ENCODE measurements around the gene KCTD20. TPM values are rescaled to one million over a fixed set of nuclear protein-coding genes. Genes with fewer than 3 reads are reported as not detected.

KCTD20 gene
- total and polyA plus RNA-seq, 9 of the 15 experiments (the other 6 are each of a cell fraction or from before 2014, with no cell fraction given), result 28.9 to 160 (median 70.6) TPM

DNA sequence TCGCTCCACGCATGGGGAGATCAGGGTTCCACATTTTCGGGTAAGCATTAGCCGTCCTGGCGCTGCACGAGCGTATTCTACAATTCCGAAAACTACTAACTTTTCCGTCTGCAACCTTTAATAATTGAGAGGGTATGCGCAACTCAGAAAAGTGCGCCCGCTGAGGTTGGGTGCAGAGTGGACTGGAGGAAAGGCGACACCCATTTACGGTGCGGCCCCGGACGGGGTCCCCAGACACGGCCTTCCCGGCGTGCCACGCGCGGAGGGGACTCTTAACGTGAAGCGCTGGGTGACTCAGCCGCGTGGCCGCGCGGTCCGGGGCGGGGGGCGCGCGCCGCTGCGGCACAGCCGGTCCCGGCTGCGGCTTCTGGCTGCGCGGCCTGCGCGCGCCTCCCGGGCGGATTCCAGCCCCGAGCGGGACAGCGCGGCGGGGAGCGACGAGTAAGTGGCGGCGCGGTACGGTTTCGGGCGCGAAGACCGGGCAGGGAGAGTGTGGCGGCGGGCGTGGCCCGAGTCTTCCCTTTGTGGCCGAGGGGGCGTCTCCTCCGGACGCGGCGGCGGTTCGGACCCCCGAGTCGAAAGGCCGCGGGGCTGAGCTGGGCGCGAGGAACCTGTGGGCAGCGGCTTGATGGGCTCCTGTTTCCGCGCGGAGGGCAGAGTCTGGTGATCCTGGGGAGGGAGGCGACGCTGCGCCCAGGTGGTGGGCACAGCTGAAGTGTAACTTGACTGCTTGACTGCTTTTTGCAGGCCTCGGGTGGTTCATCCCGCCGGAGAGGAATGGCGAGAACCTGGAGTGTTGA, at the start of gene KCTD20, which contains the start of gene PXT1 (continued):
- TF ChIP-seq, protein P1, sequence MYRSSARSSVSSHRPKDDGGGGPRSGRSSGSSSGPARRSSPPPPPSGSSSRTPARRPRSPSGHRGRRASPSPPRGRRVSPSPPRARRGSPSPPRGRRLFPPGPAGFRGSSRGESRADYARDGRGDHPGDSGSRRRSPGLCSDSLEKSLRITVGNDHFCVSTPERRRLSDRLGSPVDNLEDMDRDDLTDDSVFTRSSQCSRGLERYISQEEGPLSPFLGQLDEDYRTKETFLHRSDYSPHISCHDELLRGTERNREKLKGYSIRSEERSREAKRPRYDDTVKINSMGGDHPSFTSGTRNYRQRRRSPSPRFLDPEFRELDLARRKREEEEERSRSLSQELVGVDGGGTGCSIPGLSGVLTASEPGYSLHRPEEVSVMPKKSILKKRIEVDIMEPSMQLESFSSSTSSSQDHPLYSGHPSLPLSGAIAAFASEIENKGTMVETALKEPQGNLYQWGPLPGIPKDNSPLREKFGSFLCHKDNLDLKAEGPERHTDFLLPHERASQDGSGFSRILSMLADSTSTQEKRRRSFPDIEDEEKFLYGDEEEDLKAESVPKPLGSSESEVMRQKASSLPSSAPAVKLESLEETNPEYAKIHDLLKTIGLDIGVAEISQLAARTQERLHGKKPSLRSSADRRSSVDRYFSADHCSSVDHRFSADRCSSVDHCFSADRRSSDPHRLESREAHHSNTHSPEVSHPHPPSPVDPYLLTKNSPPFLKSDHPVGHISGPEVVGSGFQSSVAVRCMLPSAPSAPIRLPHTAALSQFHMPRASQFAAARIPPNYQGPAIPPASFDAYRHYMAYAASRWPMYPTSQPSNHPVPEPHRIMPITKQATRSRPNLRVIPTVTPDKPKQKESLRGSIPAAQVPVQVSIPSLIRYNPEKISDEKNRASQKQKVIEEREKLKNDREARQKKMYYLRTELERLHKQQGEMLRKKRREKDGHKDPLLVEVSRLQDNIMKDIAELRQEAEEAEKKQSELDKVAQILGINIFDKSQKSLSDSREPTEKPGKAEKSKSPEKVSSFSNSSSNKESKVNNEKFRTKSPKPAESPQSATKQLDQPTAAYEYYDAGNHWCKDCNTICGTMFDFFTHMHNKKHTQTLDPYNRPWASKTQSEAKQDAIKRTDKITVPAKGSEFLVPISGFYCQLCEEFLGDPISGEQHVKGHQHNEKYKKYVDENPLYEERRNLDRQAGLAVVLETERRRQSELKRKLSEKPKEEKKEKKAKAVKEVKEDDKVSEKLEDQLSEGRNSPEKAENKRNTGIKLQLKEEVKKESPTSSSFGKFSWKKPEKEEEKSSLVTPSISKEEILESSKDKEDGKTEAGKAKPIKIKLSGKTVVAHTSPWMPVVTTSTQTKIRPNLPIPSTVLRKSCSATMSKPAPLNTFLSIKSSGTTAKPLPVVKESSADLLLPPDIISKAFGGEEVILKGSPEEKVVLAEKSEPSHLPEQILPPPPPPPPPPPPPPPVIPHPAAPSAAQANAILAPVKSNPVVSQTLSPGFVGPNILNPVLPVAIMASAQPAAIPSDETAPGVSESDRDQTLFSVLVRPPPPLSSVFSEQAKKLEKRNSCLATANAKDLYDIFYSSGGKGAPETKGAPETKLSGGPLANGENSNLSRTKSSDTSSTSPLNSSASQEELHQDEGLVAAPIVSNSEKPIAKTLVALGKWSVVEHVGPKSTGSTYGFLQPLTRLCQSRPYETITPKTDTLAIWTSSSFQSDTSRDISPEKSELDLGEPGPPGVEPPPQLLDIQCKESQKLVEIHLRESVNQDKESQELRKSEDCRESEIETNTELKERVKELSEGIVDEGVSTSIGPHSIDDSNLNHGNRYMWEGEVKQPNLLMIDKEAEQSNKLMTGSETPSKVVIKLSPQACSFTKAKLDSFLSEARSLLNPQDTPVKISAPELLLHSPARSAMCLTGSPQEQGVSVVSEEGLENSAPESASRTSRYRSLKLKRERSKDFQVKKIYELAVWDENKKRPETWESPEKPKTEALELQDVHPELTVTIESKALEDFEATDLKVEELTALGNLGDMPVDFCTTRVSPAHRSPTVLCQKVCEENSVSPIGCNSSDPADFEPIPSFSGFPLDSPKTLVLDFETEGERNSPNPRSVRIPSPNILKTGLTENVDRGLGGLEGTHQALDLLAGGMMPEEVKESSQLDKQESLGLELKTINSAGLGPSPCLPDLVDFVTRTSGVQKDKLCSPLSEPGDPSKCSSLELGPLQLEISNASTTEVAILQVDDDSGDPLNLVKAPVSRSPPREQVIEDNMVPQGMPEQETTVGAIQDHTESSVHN (IDR thresholded peaks at IDR 0.05; ENCODE audit: borderline replicate concordance in 1 of 2, low read depth in 1 of 2), result no peak
- TF ChIP-seq ERF (CRISPR knock-in tag; IDR thresholded peaks at IDR 0.05), result peak; percentile 82
- TF ChIP-seq ZC3H4 (CRISPR knock-in tag; IDR thresholded peaks at IDR 0.05; ENCODE audit: borderline replicate concordance), result no peak
- TF ChIP-seq CBFB (CRISPR knock-in tag; IDR thresholded peaks at IDR 0.05), result no peak; the same call in 1 of the 2 replicates
- TF ChIP-seq ZNF444 (CRISPR knock-in tag; IDR thresholded peaks at IDR 0.05), result no peak
- peak; percentile 50 for TF ChIP-seq PCBP1 (IDR thresholded peaks at IDR 0.05; ENCODE audit: low read depth, low read length, poor library complexity, severe bottlenecking)
- TF ChIP-seq ZNF143 (CRISPR knock-in tag; IDR thresholded peaks at IDR 0.05), result peak; percentile 87
- TF ChIP-seq U2AF1 (optimal IDR thresholded peaks at IDR 0.05; ENCODE audit: low read depth, low read length), result peak; percentile 34
- TF ChIP-seq PYGO2 (tag; IDR thresholded peaks at IDR 0.05), result no peak
- TF ChIP-seq ARID2 (IDR thresholded peaks at IDR 0.05), result no peak
- TF ChIP-seq MAZ (CRISPR knock-in tag; conservative IDR thresholded peaks at IDR 0.05 in 1 of 2, IDR thresholded peaks at IDR 0.05 in 1 of 2), result peak; percentile 82 to 95
- TF ChIP-seq KHSRP (IDR thresholded peaks at IDR 0.05), result no peak
- peak; percentile 100 for TF ChIP-seq MYNN (IDR thresholded peaks at IDR 0.05)
- TF ChIP-seq MYNN (CRISPR knock-in tag; IDR thresholded peaks at IDR 0.05), result peak; percentile 100
- TF ChIP-seq E4F1 (CRISPR knock-in tag; IDR thresholded peaks at IDR 0.05; ENCODE audit: borderline replicate concordance), result peak; percentile 69; the same call in 1 of the 2 replicates
- 0 out of 2 replicates have a peak, but pooled peaks have one; percentile 33 for TF ChIP-seq ELF4 (CRISPR knock-in tag; IDR thresholded peaks at IDR 0.05)
- TF ChIP-seq FOXM1 (IDR thresholded peaks at IDR 0.05; ENCODE audit: low read depth), result peak; percentile 66
- TF ChIP-seq FOXM1 (CRISPR knock-in tag; IDR thresholded peaks at IDR 0.05; ENCODE audit: low read depth), result no peak; the same call in 1 of the 2 replicates
